ENCODE data around the gene CHST7. TPM values are rescaled to one million over a fixed set of nuclear protein-coding genes. Genes with fewer than 3 reads are reported as not detected.

The CHST7 gene
- total and polyA plus RNA-seq, 2 of the 4 experiments (the other 2 are of a cell fraction) = 2.9 to 4.8 TPM

- no peak overlapping the region for H2BK20ac ChIP-seq (ENCODE audit: low read depth, low read length)
- no peak overlapping the region for H4K8ac ChIP-seq (ENCODE audit: low read depth in 2 of 2, low read length in 2 of 2)
- H3K9ac ChIP-seq (ENCODE audit: low read depth, low read length) = no peak overlapping the region
- peaks cover 2% of the 10 kb centered on the region for H3K27me3 ChIP-seq (ENCODE audit: control insufficient read depth, insufficient read depth, low read length)
- peaks cover 3% of the 10 kb centered on the region for H3K4me1 ChIP-seq (ENCODE audit: control insufficient read depth, insufficient read depth, low read length)
- no peak overlapping the region for H2BK5ac ChIP-seq (ENCODE audit: low read depth, low read length, poor library complexity, severe bottlenecking)
- H3K9me3 ChIP-seq (ENCODE audit: control insufficient read depth, insufficient read depth, low read length) = no peaks in the 10 kb centered on the region
- H4K20me1 ChIP-seq (ENCODE audit: insufficient read depth, low read length) = no peaks in the 10 kb centered on the region
- H3K56ac ChIP-seq (ENCODE audit: extremely low read depth, insufficient read depth, low read length) = no peak overlapping the region
- intact Hi-C loops (cut with micrococcal nuclease) = no loop called here
- DNase-seq (no peak), ATAC-seq (ENCODE audit: low read depth) (no peak)
- dilution Hi-C loops (cut with HindIII; ENCODE audit: low sequenced_read_pairs, unreplicated experiment) = no loop called here
- no peak overlapping the region for H3K23ac ChIP-seq (ENCODE audit: low read depth, low read length)
- H3K18ac ChIP-seq (ENCODE audit: low read depth, low read length) = no peak overlapping the region
- H2AK9ac ChIP-seq (replicated peaks; ENCODE audit: low read depth, low read length, poor library complexity) = no peak overlapping the region
- TF ChIP-seq NFE2L2 (IDR thresholded peaks at IDR 0.05; ENCODE audit: low read depth, low read length) (no peak), MXI1 (IDR thresholded peaks at IDR 0.05; ENCODE audit: borderline replicate concordance, low read depth, low read length) (no peak), BHLHE40 (IDR thresholded peaks at IDR 0.05; ENCODE audit: low read depth, low read length) (no peak), CEBPB (IDR thresholded peaks at IDR 0.05; ENCODE audit: low read depth, low read length) (no peak), MAZ (IDR thresholded peaks at IDR 0.05; ENCODE audit: borderline replicate concordance, low read depth, low read length) (no peak), USF2 (IDR thresholded peaks at IDR 0.05; ENCODE audit: low read depth, low read length) (no peak), RCOR1 (IDR thresholded peaks at IDR 0.05; ENCODE audit: insufficient replicate concordance, low read length) (no peak), RFX5 (IDR thresholded peaks at IDR 0.05; ENCODE audit: low read depth, low read length) (no peak), POLR2A (IDR thresholded peaks at IDR 0.05; ENCODE audit: low read depth, low read length) (no peak), CTCF (conservative IDR thresholded peaks at IDR 0.05; ENCODE audit: low read depth, low read length) (no peak), CHD1 (IDR thresholded peaks at IDR 0.05; ENCODE audit: low read depth, low read length) (no peak)
- no CpG with 5 or more reads among the region's 2 CpGs for WGBS, 2 experiments (ENCODE audit: extremely low coverage in 2 of 2, insufficient read length in 1 of 2)
- H3K9me1 ChIP-seq (ENCODE audit: insufficient read depth, low read length) = 0 out of 2 replicates have a peak, but pooled peaks cover 2% of the 10 kb centered on the region
- ChIA-PET POLR2A (ENCODE audit: unreplicated experiment) (no interaction called here), CTCF (interaction anchor here (1.0 kb wide), 1 partner anchor 37 kb away, joined by 3 read pairs; no protein-coding TSS in a partner anchor)
- no peaks in the 10 kb centered on the region for H3K36me3 ChIP-seq (ENCODE audit: control insufficient read depth, insufficient read depth, low read length)
- H4K91ac ChIP-seq (ENCODE audit: insufficient read depth, low read depth, low read length) = no peak overlapping the region
- no peak overlapping the region for H3K27ac ChIP-seq (ENCODE audit: insufficient read depth, low read length)
- H2BK120ac ChIP-seq (ENCODE audit: low read depth, low read length) = no peak overlapping the region
- no peak overlapping the region for H2AFZ ChIP-seq (replicated peaks; ENCODE audit: low read length, poor library complexity)
- no peak overlapping the region for H3K4ac ChIP-seq (ENCODE audit: low read depth, low read length)
- no peak overlapping the region for H2BK15ac ChIP-seq (ENCODE audit: low read depth, low read length)
- H4K5ac ChIP-seq (ENCODE audit: low read depth, low read length) = no peak overlapping the region
- H3K4me2 ChIP-seq (ENCODE audit: low read depth, low read length) = no peak overlapping the region
- no peaks in the 10 kb centered on the region for H3K79me1 ChIP-seq (ENCODE audit: low read depth in 1 of 2, low read length in 2 of 2)
- in situ Hi-C loops (cut with MboI; ENCODE audit: low sequenced_read_pairs) = no loop called here
- no peak overlapping the region for H2AK5ac ChIP-seq (ENCODE audit: low read depth, low read length)
- H3K14ac ChIP-seq (replicated peaks; ENCODE audit: low read depth, low read length) = no peak overlapping the region
- H3K4me3 ChIP-seq (ENCODE audit: insufficient read depth, low read depth, low read length) = no peak overlapping the region
- BruUV-seq (replicated peaks) = no TSS peak
Measured at GRCh38 chrX:46635186-46635585, 61.6 kb downstream of the CHST7 start.
